ENCODE measurements around the gene LALBA. TPM values are rescaled to one million over a fixed set of nuclear protein-coding genes. Genes with fewer than 3 reads are reported as not detected.

Gene LALBA
- not detected for polyA plus RNA-seq (2013, experiment 1 of 2)
- not detected for polyA plus RNA-seq (2013, experiment 2 of 2)

DNA sequence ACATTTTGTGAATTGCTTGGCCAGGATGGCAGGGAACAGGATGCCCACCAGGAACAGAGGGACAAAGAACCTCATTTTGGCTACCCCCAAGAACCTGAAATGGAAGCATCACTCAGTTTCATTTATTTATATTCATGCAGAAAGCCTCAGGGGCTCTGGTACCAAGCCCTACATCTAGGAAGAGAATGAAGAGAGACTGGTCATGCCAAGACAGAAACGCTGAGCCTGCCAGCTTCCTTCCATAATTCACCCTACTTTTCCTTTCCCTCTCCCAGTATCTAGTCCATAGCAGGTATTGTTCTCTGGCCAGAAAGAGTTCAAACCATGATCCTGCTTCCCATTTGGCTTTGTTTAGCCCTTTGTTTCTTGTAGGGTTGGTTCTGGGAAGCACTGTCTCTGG, at the start of gene LALBA:
Gene LALBA (minus strand): TSS at position 101 of the 400 bp plus-strand sequence. CDS start 26 bp downstream, at position 75.
- H3K23ac ChIP-seq (ENCODE audit: low read depth, low read length, poor library complexity), result no peak within 1 kb of the TSS
- DNase-seq (ENCODE audit: low spot score), result no peak
- peaks cover 0 to 25% (median 0%) of the 10 kb centered on the region in 3 experiments for H3K27me3 ChIP-seq (ENCODE audit: control insufficient read depth in 3 of 3, insufficient read depth in 3 of 3, low read depth in 1 of 3, low read length in 3 of 3)
- H3K79me1 ChIP-seq (ENCODE audit: low read depth, low read length), result no peaks in the 10 kb centered on the region
- H2BK12ac ChIP-seq (ENCODE audit: low read length), result no peak within 1 kb of the TSS
- H3K36me3 ChIP-seq (replicated peaks in 1 of 2; ENCODE audit: control insufficient read depth in 2 of 2, insufficient read depth in 2 of 2, low read length in 2 of 2), result no peaks in the 10 kb centered on the region
- no peaks in the 10 kb centered on the region for H3K9me3 ChIP-seq (replicated peaks in 1 of 2; ENCODE audit: control insufficient read depth in 2 of 2, insufficient read depth in 1 of 2, low read depth in 1 of 2, low read length in 2 of 2)
- H3K4me3 ChIP-seq (ENCODE audit: low read length in 2 of 2), result no peak within 1 kb of the TSS
- no peak within 1 kb of the TSS for H2BK15ac ChIP-seq (ENCODE audit: low read length)
- no peak within 1 kb of the TSS for H3K9ac ChIP-seq (ENCODE audit: low read depth, low read length, poor library complexity)
- no peak within 1 kb of the TSS for H4K8ac ChIP-seq (ENCODE audit: low read depth, low read length)
- WGBS, 2 donors (ENCODE audit: extremely low coverage in 2 of 2, insufficient read length in 2 of 2, insufficient replicate concordance in 1 of 2), result no CpG with 5 or more reads among the region's 1 CpG
- no peak within 1 kb of the TSS for H3K14ac ChIP-seq (ENCODE audit: low read length)
- no peak within 1 kb of the TSS for H4K91ac ChIP-seq (ENCODE audit: low read depth, low read length, poor library complexity)
- H3K4me2 ChIP-seq (ENCODE audit: insufficient read depth, low read length, poor library complexity, severe bottlenecking), result no peak within 1 kb of the TSS
- no peak within 1 kb of the TSS for H2AK5ac ChIP-seq (ENCODE audit: low read depth, low read length)
- no peaks in the 10 kb centered on the region for H3K4me1 ChIP-seq (ENCODE audit: control insufficient read depth in 2 of 2, insufficient read depth in 1 of 2, low read depth in 1 of 2, low read length in 2 of 2)
- no peak within 1 kb of the TSS for H2BK5ac ChIP-seq (ENCODE audit: low read length)
- no peak within 1 kb of the TSS for H2BK120ac ChIP-seq (ENCODE audit: low read depth, low read length)
- no peak within 1 kb of the TSS for H3K18ac ChIP-seq (ENCODE audit: low read length)
- H3K27ac ChIP-seq (replicated peaks; ENCODE audit: low read length), result no peak within 1 kb of the TSS
- H3K4ac ChIP-seq (ENCODE audit: low read length), result no peak within 1 kb of the TSS
- no peak within 1 kb of the TSS for H2AFZ ChIP-seq (ENCODE audit: low read length)

GRCh38 chr12:48618541-48618940, 48.7 kb upstream of the LALBA start:
- Histone ChIP-seq H2BK15ac (ENCODE audit: low read length) (no peak overlapping the region), H4K8ac (ENCODE audit: low read depth, low read length) (no peak overlapping the region), H3K4me3 (ENCODE audit: low read length in 2 of 2) (no peak overlapping the region), H3K79me1 (ENCODE audit: low read depth, low read length) (no peaks in the 10 kb centered on the region), H3K23ac (ENCODE audit: low read depth, low read length, poor library complexity) (no peak overlapping the region), H3K4ac (ENCODE audit: low read length) (no peak overlapping the region), H3K14ac (ENCODE audit: low read length) (no peak overlapping the region), H3K18ac (ENCODE audit: low read length) (no peak overlapping the region), H3K4me1 (ENCODE audit: control insufficient read depth in 2 of 2, insufficient read depth in 1 of 2, low read depth in 1 of 2, low read length in 2 of 2) (no peaks in the 10 kb centered on the region), H2BK5ac (ENCODE audit: low read length) (no peak overlapping the region), H2BK120ac (ENCODE audit: low read depth, low read length) (no peak overlapping the region), H2AFZ (ENCODE audit: low read length) (peak overlapping the region; percentile 50), H2BK12ac (ENCODE audit: low read length) (no peak overlapping the region), H4K91ac (ENCODE audit: low read depth, low read length, poor library complexity) (no peak overlapping the region), H3K4me2 (ENCODE audit: insufficient read depth, low read length, poor library complexity, severe bottlenecking) (no peak overlapping the region), H3K27ac (replicated peaks; ENCODE audit: low read length) (no peak overlapping the region), H3K9ac (ENCODE audit: low read depth, low read length, poor library complexity) (no peak overlapping the region), H3K9me3 (replicated peaks in 1 of 2; ENCODE audit: control insufficient read depth in 2 of 2, insufficient read depth in 1 of 2, low read depth in 1 of 2, low read length in 2 of 2) (peaks cover 0 to 7% of the 10 kb centered on the region in 2 donors), H2AK5ac (ENCODE audit: low read depth, low read length) (no peak overlapping the region), H3K27me3 (ENCODE audit: control insufficient read depth in 3 of 3, insufficient read depth in 3 of 3, low read depth in 1 of 3, low read length in 3 of 3) (no peaks in the 10 kb centered on the region), H3K36me3 (replicated peaks in 1 of 2; ENCODE audit: control insufficient read depth in 2 of 2, insufficient read depth in 2 of 2, low read length in 2 of 2) (no peaks in the 10 kb centered on the region)
- no CpG with 5 or more reads among the region's 7 CpGs for WGBS, 2 donors (ENCODE audit: extremely low coverage in 2 of 2, insufficient read length in 2 of 2, insufficient replicate concordance in 1 of 2)
- DNase-seq (ENCODE audit: low spot score), result peak; percentile 89

- DNase-seq (ENCODE audit: low spot score), result no peak
- H3K4ac ChIP-seq (ENCODE audit: low read length), result no peak overlapping the region
- no CpG with 5 or more reads among the region's 4 CpGs for WGBS, 2 donors (ENCODE audit: extremely low coverage in 2 of 2, insufficient read length in 2 of 2, insufficient replicate concordance in 1 of 2)
Measured at GRCh38 chr12:48615681-48616080, 45.8 kb upstream of the LALBA start.

DNA sequence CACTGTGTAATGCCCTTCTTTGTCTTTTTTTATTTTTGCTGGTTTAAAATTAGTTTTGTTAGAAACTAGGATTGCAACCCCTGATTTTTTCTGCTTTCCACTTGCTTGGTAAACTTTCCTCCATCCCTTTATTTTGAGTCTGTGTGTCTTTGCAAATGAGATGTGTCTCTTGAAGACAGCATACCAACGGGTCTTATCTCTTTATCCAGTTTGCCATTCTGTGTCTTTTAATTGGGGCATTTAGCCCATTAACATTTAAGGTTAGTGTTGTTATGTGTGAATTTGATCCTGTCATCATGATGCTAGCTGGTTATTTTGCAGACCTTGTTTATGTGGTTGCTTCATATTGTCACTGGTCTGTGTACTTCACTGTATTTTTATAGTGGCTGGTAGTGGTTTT, 43.5 kb upstream of the LALBA start:
- no peak overlapping the region for H2BK12ac ChIP-seq (ENCODE audit: low read length)
- no peak overlapping the region for H3K9ac ChIP-seq (ENCODE audit: low read depth, low read length, poor library complexity)
- no peak overlapping the region for H3K4me2 ChIP-seq (ENCODE audit: insufficient read depth, low read length, poor library complexity, severe bottlenecking)
- no peaks in the 10 kb centered on the region for H3K79me1 ChIP-seq (ENCODE audit: low read depth, low read length)
- no peak overlapping the region for H3K4ac ChIP-seq (ENCODE audit: low read length)
- H3K27me3 ChIP-seq (ENCODE audit: control insufficient read depth in 3 of 3, insufficient read depth in 3 of 3, low read depth in 1 of 3, low read length in 3 of 3), result no peaks in the 10 kb centered on the region
- H2BK120ac ChIP-seq (ENCODE audit: low read depth, low read length), result no peak overlapping the region
- H2AK5ac ChIP-seq (ENCODE audit: low read depth, low read length), result no peak overlapping the region
- H3K23ac ChIP-seq (ENCODE audit: low read depth, low read length, poor library complexity), result no peak overlapping the region
- H3K14ac ChIP-seq (ENCODE audit: low read length), result no peak overlapping the region
- no peak overlapping the region for H2BK15ac ChIP-seq (ENCODE audit: low read length)
- WGBS, 2 donors (ENCODE audit: extremely low coverage in 2 of 2, insufficient read length in 2 of 2, insufficient replicate concordance in 1 of 2), result no CpG with 5 or more reads among the region's 1 CpG
- no peak overlapping the region for H3K18ac ChIP-seq (ENCODE audit: low read length)
- H3K27ac ChIP-seq (replicated peaks; ENCODE audit: low read length), result no peak overlapping the region
- no peak overlapping the region for H4K91ac ChIP-seq (ENCODE audit: low read depth, low read length, poor library complexity)
- H2AFZ ChIP-seq (ENCODE audit: low read length), result no peak overlapping the region
- no peak overlapping the region for H4K8ac ChIP-seq (ENCODE audit: low read depth, low read length)
- H2BK5ac ChIP-seq (ENCODE audit: low read length), result no peak overlapping the region
- H3K36me3 ChIP-seq (replicated peaks in 1 of 2; ENCODE audit: control insufficient read depth in 2 of 2, insufficient read depth in 2 of 2, low read length in 2 of 2), result no peaks in the 10 kb centered on the region
- no peaks in the 10 kb centered on the region for H3K4me1 ChIP-seq (ENCODE audit: control insufficient read depth in 2 of 2, insufficient read depth in 1 of 2, low read depth in 1 of 2, low read length in 2 of 2)
- no peak overlapping the region for H3K4me3 ChIP-seq (ENCODE audit: low read length in 2 of 2)
- DNase-seq (ENCODE audit: low spot score), result no peak
- H3K9me3 ChIP-seq (replicated peaks in 1 of 2; ENCODE audit: control insufficient read depth in 2 of 2, insufficient read depth in 1 of 2, low read depth in 1 of 2, low read length in 2 of 2), result peaks cover 0 to 7% of the 10 kb centered on the region in 2 donors

More at GRCh38 chr12:48615681-48616080, 45.8 kb upstream of the LALBA start:
- H3K23ac ChIP-seq (ENCODE audit: low read depth, low read length, poor library complexity), result no peak overlapping the region
- H2BK15ac ChIP-seq (ENCODE audit: low read length), result no peak overlapping the region
- no peak overlapping the region for H2AK5ac ChIP-seq (ENCODE audit: low read depth, low read length)
- no peak overlapping the region for H3K9ac ChIP-seq (ENCODE audit: low read depth, low read length, poor library complexity)
- no peak overlapping the region for H3K4me2 ChIP-seq (ENCODE audit: insufficient read depth, low read length, poor library complexity, severe bottlenecking)
- H3K14ac ChIP-seq (ENCODE audit: low read length), result no peak overlapping the region
- no peak overlapping the region for H3K4me3 ChIP-seq (ENCODE audit: low read length in 2 of 2)
- H2BK12ac ChIP-seq (ENCODE audit: low read length), result no peak overlapping the region
- H2BK120ac ChIP-seq (ENCODE audit: low read depth, low read length), result no peak overlapping the region
- H2AFZ ChIP-seq (ENCODE audit: low read length), result no peak overlapping the region
- no peaks in the 10 kb centered on the region for H3K36me3 ChIP-seq (replicated peaks in 1 of 2; ENCODE audit: control insufficient read depth in 2 of 2, insufficient read depth in 2 of 2, low read length in 2 of 2)
- no peak overlapping the region for H2BK5ac ChIP-seq (ENCODE audit: low read length)
- no peaks in the 10 kb centered on the region for H3K27me3 ChIP-seq (ENCODE audit: control insufficient read depth in 3 of 3, insufficient read depth in 3 of 3, low read depth in 1 of 3, low read length in 3 of 3)
- H4K91ac ChIP-seq (ENCODE audit: low read depth, low read length, poor library complexity), result no peak overlapping the region
- peaks cover 0 to 7% of the 10 kb centered on the region in 2 donors for H3K9me3 ChIP-seq (replicated peaks in 1 of 2; ENCODE audit: control insufficient read depth in 2 of 2, insufficient read depth in 1 of 2, low read depth in 1 of 2, low read length in 2 of 2)
- no peak overlapping the region for H3K27ac ChIP-seq (replicated peaks; ENCODE audit: low read length)
- H4K8ac ChIP-seq (ENCODE audit: low read depth, low read length), result no peak overlapping the region
- H3K18ac ChIP-seq (ENCODE audit: low read length), result no peak overlapping the region
- H3K4me1 ChIP-seq (ENCODE audit: control insufficient read depth in 2 of 2, insufficient read depth in 1 of 2, low read depth in 1 of 2, low read length in 2 of 2), result no peaks in the 10 kb centered on the region
- H3K79me1 ChIP-seq (ENCODE audit: low read depth, low read length), result no peaks in the 10 kb centered on the region

Measured in neuronal stem cell (in vitro differentiated cells).